Measurements from ENCODE around the gene ABHD16A. TPM values are rescaled to one million over a fixed set of nuclear protein-coding genes. Genes with fewer than 3 reads are reported as not detected.

ABHD16A gene
- total and polyA plus RNA-seq, 2 of the 13 experiments (the other 11 are each of a cell fraction or from before 2014, with no cell fraction given) = 43.5 to 45.4 TPM

- no peak within 1 kb of the TSS for H3K9ac ChIP-seq (ENCODE audit: insufficient read depth, low read depth, low read length)
- H4K20me1 ChIP-seq (ENCODE audit: insufficient read depth, low read length) = no peaks in the 10 kb centered on the region
- in situ Hi-C loops (cut with HindIII; ENCODE audit: extremely low pct_ligation_motif_present, low pct_unique_long_range_greater_than_20kb) = no loop called here
- no peak within 1 kb of the TSS for H3K4me3 ChIP-seq (replicated peaks in 1 of 3; ENCODE audit: insufficient read depth in 1 of 3, low read depth in 2 of 3, low read length in 3 of 3)
- H3K79me2 ChIP-seq (ENCODE audit: insufficient read depth, low read length) = peaks cover 35% of the 10 kb centered on the region
- WGBS (ENCODE audit: low lambda C conversion rate) = 86% methylated on average over 8 of the region's 8 CpGs
- H3K4me2 ChIP-seq (ENCODE audit: low read depth, low read length) = no peak within 1 kb of the TSS
- H3K4me1 ChIP-seq (ENCODE audit: insufficient read depth, low read length) = peaks cover 32% of the 10 kb centered on the region
- no peak for FAIRE-seq
- H3K36me3 ChIP-seq (replicated peaks in 1 of 2; ENCODE audit: control insufficient read depth in 1 of 2, insufficient read depth in 2 of 2, low read length in 2 of 2) = peaks cover 35 to 61% of the 10 kb centered on the region in 2 experiments
- no peak for DNase-seq (ENCODE audit: low spot score)
- H3K27ac ChIP-seq (ENCODE audit: extremely low read length, insufficient read depth, low read length) = no peak within 1 kb of the TSS
- H3K9me3 ChIP-seq (ENCODE audit: low read length) = no peaks in the 10 kb centered on the region
- no peak for ATAC-seq
- TF ChIP-seq ZNF225 (CRISPR knock-in tag; IDR thresholded peaks at IDR 0.05) (no peak), RBFOX2 (IDR thresholded peaks at IDR 0.05; ENCODE audit: low read depth, low read length) (0 out of 2 replicates have a peak, but pooled peaks have one; percentile 3), ZNF883 (CRISPR knock-in tag; IDR thresholded peaks at IDR 0.05; ENCODE audit: not compliant biosample characterization) (peak; percentile 8), ATF5 (CRISPR knock-in tag; IDR thresholded peaks at IDR 0.05; ENCODE audit: low read depth) (no peak)
- no TSS peak for BruUV-seq (replicated peaks)
- POLR2A ChIA-PET = interaction anchor here (0.7 to 2.8 kb wide), 11 partner anchors 10 to 161 kb away, joined by 3 to 14 read pairs (median 3); partner anchors contain the start of genes ABHD16A, APOM, BAG6 and C6orf47
- CTCF ChIA-PET (ENCODE audit: low intra/inter-chr PET ratio, low total read pairs) = no interaction called here
- intact Hi-C loops (cut with micrococcal nuclease; ENCODE audit: unreplicated experiment) = loop anchor here (5.0 kb wide), 2 partner anchors 47 to 163 kb away; partner anchors contain the start of gene PRRC2A
- H3K27me3 ChIP-seq (ENCODE audit: control insufficient read depth in 1 of 2, insufficient read depth in 2 of 2, low read length in 2 of 2) = no peaks in the 10 kb centered on the region; a peak in 1 of 5 replicates
- H2AFZ ChIP-seq (ENCODE audit: low read length) = no peak within 1 kb of the TSS
Observed at GRCh38 chr6:31669676-31670075, 33.4 kb downstream of the ABHD16A start, which contains the start of gene LY6G5B. Gene LY6G5B, plus strand, starts transcription at chr6:31669976. Its CDS starts 975 bp downstream, at chr6:31670951.

GRCh38 chr6:31666337-31666965 lies 36.7 kb downstream of the ABHD16A start:
- ChIA-PET CTCF (ENCODE audit: low intra/inter-chr PET ratio, low total read pairs) (no interaction called here), POLR2A (interaction anchor here (1.0 to 7.0 kb wide), 9 partner anchors 13 to 279 kb away, joined by 3 to 438 read pairs (median 6); partner anchors contain the start of genes ABHD16A, APOM, BAG6 and CFB)
- Histone ChIP-seq H2AFZ (ENCODE audit: low read length) (no peak overlapping the region), H4K20me1 (ENCODE audit: insufficient read depth, low read length) (no peaks in the 10 kb centered on the region), H3K79me2 (ENCODE audit: insufficient read depth, low read length) (peaks cover 58% of the 10 kb centered on the region), H3K36me3 (replicated peaks in 1 of 2; ENCODE audit: control insufficient read depth in 1 of 2, insufficient read depth in 2 of 2, low read length in 2 of 2) (peaks cover 29 to 55% of the 10 kb centered on the region in 2 experiments), H3K4me3 (replicated peaks in 1 of 3; ENCODE audit: insufficient read depth in 1 of 3, low read depth in 2 of 3, low read length in 3 of 3) (peak overlapping the region; percentile 93 to 98 (median 94)), H3K27ac (ENCODE audit: extremely low read length, insufficient read depth, low read length) (peak overlapping the region; percentile 99), H3K4me1 (ENCODE audit: insufficient read depth, low read length) (peaks cover 64% of the 10 kb centered on the region), H3K9ac (ENCODE audit: insufficient read depth, low read depth, low read length) (peak overlapping the region; percentile 96), H3K9me3 (ENCODE audit: low read length) (no peaks in the 10 kb centered on the region), H3K27me3 (ENCODE audit: control insufficient read depth in 1 of 2, insufficient read depth in 2 of 2, low read length in 2 of 2) (no peaks in the 10 kb centered on the region; a peak in 1 of 5 replicates), H3K4me2 (ENCODE audit: low read depth, low read length) (peak overlapping the region; percentile 93)
- no peak for ATAC-seq
- in situ Hi-C loops (cut with HindIII; ENCODE audit: extremely low pct_ligation_motif_present, low pct_unique_long_range_greater_than_20kb) (no loop called here), intact Hi-C loops (cut with micrococcal nuclease; ENCODE audit: unreplicated experiment) (loop anchor here (5.0 kb wide), 2 partner anchors 44 to 166 kb away; partner anchors contain the start of gene PRRC2A)
- DNase-seq (ENCODE audit: low spot score) = no peak
- FAIRE-seq = no peak
- 1% methylated on average over 15 of the region's 15 CpGs for WGBS (ENCODE audit: low lambda C conversion rate)
- BruUV-seq (replicated peaks) = no TSS peak
- TF ChIP-seq ZNF83 (CRISPR knock-in tag; IDR thresholded peaks at IDR 0.05; ENCODE audit: borderline replicate concordance) (no peak), DMTF1 (CRISPR knock-in tag; IDR thresholded peaks at IDR 0.05) (peak; percentile 1; the same call in 1 of the 2 replicates), MTERF4 (CRISPR knock-in tag; IDR thresholded peaks at IDR 0.05) (peak; percentile 61; the same call in 1 of the 2 replicates), ZBTB20 (CRISPR knock-in tag; IDR thresholded peaks at IDR 0.05; ENCODE audit: borderline replicate concordance, low read depth) (no peak), FOXO4 (CRISPR knock-in tag; conservative IDR thresholded peaks at IDR 0.05) (0 out of 2 replicates have a peak, but pooled peaks have one; percentile 83), SNAI1 (CRISPR knock-in tag; IDR thresholded peaks at IDR 0.05; ENCODE audit: borderline replicate concordance) (0 out of 2 replicates have a peak, but pooled peaks have one; percentile 6)
